ENCODE data around the gene SND1. TPM values are rescaled to one million over a fixed set of nuclear protein-coding genes. Genes with fewer than 3 reads are reported as not detected.

SND1 gene
- polyA plus RNA-seq, 3 donors: 158 to 177 (median 163) TPM

Other genes with a start within 250 kb of the SND1 start
- gene GCC1, start 66.6 kb upstream of the SND1 start, polyA plus RNA-seq (ENCODE audit: insufficient read length in 3 of 3): 10 to 100 TPM; 15.0 to 15.2 (median 15.0) TPM
- 100 to 1,000 TPM; 175 to 195 (median 193) TPM for gene ARF5, start 63.8 kb upstream of the SND1 start, polyA plus RNA-seq (ENCODE audit: insufficient read length in 3 of 3)
- under 1 TPM; 0.06 to 0.25 (median 0.07) TPM for gene FSCN3, start 58.5 kb upstream of the SND1 start, polyA plus RNA-seq (ENCODE audit: insufficient read length in 3 of 3)
- gene PAX4, start 34.1 kb upstream of the SND1 start, polyA plus RNA-seq (ENCODE audit: insufficient read length in 3 of 3): not detected

Measured in right renal cortex interstitium (tissue), 3 donors.